Activated T-helper 9 cell treated with anti-CD3 and anti-CD28 coated beads, Interleukin-2, amount 50 U/mL, for 16 hours (primary cell): ENCODE results near the gene RTKN.
"Not testable (repeated sequence)": the region's sequence is repeated elsewhere in the genome, so short reads cannot be mapped to it uniquely, and the experiment has no call there.

ENCODE experiments used
- DNase-seq: peaks from one replicate; pipeline ENCODE4 v3.0.0-alpha.2; 2020; ENCODE audit warnings: low read depth

Gene RTKN

GRCh38 chr2:74441690-74442482, at the start of gene RTKN:
Gene RTKN, minus strand, starts transcription at chr2:74441937. Its CDS starts 121 bp downstream, at chr2:74441816.
- no peak for DNase-seq

- no peak for DNase-seq
Measured at GRCh38 chr2:74489906-74490305, 48.2 kb upstream of the RTKN start.

GRCh38 chr2:74488643-74489481, 47.1 kb upstream of the RTKN start:
- no peak for DNase-seq

- no peak for DNase-seq
Measured at GRCh38 chr2:74486141-74486540, 44.4 kb upstream of the RTKN start.

GRCh38 chr2:74483675-74484164, 42.0 kb upstream of the RTKN start:
- not testable (repeated sequence) for DNase-seq

- DNase-seq: peak; percentile 86
Measured at GRCh38 chr2:74482801-74483674, 41.3 kb upstream of the RTKN start, which contains the start of the genes CCDC142 and TTC31. Gene CCDC142, minus strand, starts transcription at chr2:74482998. Its CDS starts 161 bp downstream, at chr2:74482837. Gene TTC31, plus strand, starts transcription at chr2:74483081. Its CDS starts 15 bp downstream, at chr2:74483096.

- DNase-seq: peak; percentile 44
Measured at GRCh38 chr2:74481961-74482800, 40.4 kb upstream of the RTKN start.

GRCh38 chr2:74481431-74481830, 39.7 kb upstream of the RTKN start:
- DNase-seq: no peak

- no peak for DNase-seq
Measured at GRCh38 chr2:74474899-74475298, 33.2 kb upstream of the RTKN start.

- no peak for DNase-seq
Measured at GRCh38 chr2:74474481-74474880, 32.7 kb upstream of the RTKN start.

- no peak for DNase-seq
Measured at GRCh38 chr2:74472945-74473258, 31.2 kb upstream of the RTKN start.

GRCh38 chr2:74472086-74472944, 30.6 kb upstream of the RTKN start, which contains the start of gene MRPL53:
Gene MRPL53, minus strand, starts transcription at chr2:74472680. Its CDS starts 20 bp downstream, at chr2:74472660.
- peak; percentile 94 for DNase-seq

GRCh38 chr2:74471332-74472065, 29.8 kb upstream of the RTKN start:
- DNase-seq: no peak

- not testable (repeated sequence) for DNase-seq
Measured at GRCh38 chr2:74470742-74471141, 29.0 kb upstream of the RTKN start.

- DNase-seq: no peak
Measured at GRCh38 chr2:74464406-74464805, 22.7 kb upstream of the RTKN start.

GRCh38 chr2:74462786-74463105, 21.0 kb upstream of the RTKN start:
- no peak for DNase-seq

- no peak for DNase-seq
Measured at GRCh38 chr2:74462054-74462785, 20.5 kb upstream of the RTKN start.

- DNase-seq: no peak
Measured at GRCh38 chr2:74461187-74462053, 19.7 kb upstream of the RTKN start.
